ENCODE measurements around the gene FAM24A.

- TF ChIP-seq CTCF (IDR thresholded peaks at IDR 0.05; ENCODE audit: insufficient read depth, low read length) (no peak), SPI1 (IDR thresholded peaks at IDR 0.05; ENCODE audit: borderline replicate concordance, low read depth) (no peak), REST (IDR thresholded peaks at IDR 0.05; ENCODE audit: insufficient replicate concordance, low read depth) (no peak)
These were observed 34.5 kb upstream of the FAM24A start for GRCh38 chr10:122875843-122876466.

Data from HL-60 (cell line).